HG03097 (cell line): ENCODE results near the gene BCAS3.
"Not testable (repeated sequence)": the region's sequence is repeated elsewhere in the genome, so short reads cannot be mapped to it uniquely, and the experiment has no call there.

Source experiments
- ATAC-seq: cut with Tn5 transposase; IDR thresholded peaks from one replicate; pipeline ENCODE4 v1.9.1; 2021; ENCODE audit not compliant: unreplicated experiment, low FRiP score

BCAS3 gene

GRCh38 chr17:60677308-60678117 is at the start of gene BCAS3:
BCAS3 (plus strand) TSS chr17:60677851.
- peak; percentile 97 for ATAC-seq

GRCh38 chr17:60628252-60628889 is 49.3 kb upstream of the BCAS3 start:
- no peak for ATAC-seq

DNA sequence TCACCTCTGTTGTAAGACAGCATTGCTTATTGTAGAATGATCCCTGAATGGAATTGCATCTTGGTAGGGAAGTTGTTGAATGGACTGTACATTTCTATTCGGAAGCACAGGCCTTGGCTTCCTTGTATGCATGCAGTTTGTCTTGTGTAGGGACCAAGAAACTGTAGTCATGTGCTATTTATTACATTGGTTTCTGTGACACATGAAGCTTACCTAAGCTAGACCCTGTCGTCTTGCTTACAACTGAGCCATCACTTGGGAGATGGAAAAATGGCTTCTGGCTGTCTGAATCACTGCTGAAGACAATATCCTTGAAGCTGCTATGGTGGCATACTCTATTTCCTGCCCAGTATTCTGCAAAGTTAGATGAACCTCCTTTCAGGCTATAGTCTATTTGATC is 48.5 kb upstream of the BCAS3 start:
- ATAC-seq = no peak

- ATAC-seq = no peak
These were observed 47.3 kb upstream of the BCAS3 start for GRCh38 chr17:60630352-60630751.

GRCh38 chr17:60631119-60631518 is 46.5 kb upstream of the BCAS3 start:
- ATAC-seq = no peak

DNA sequence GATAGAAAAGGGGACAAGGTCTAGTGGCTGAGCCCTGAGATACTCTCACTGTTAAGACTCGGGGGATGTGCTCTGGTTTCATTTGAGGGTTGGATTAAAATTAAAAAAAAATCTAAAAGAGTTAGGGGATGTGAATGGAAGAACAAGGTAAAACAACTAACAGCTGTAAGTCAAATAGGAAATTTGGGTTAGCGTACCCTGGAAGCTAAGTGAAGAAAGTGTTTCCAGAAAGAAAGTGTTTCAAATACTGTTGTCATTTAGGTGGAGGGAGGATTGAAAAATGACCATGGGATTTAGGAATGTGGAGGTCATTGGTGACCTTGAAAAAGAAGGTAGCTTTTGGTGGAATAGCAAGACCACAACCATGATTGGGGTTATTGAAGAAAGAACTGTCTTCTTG is 40.0 kb upstream of the BCAS3 start:
- ATAC-seq = no peak

DNA sequence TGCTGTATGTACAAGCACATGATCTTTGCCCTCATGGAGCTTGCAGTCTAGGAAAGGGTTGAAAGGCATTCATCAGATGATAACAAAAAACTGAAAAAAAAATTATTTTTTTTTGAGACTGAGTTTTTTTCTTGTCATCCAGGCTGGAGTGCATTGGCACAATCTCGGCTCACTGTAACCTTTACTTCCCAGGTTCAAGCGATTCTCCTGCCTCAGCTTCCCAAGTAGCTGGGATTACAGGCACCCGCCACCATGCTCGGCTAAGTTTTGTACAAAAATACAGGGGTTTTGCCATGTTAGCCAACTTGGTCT is 38.7 kb upstream of the BCAS3 start:
- ATAC-seq = no peak

GRCh38 chr17:60640503-60640902 is 37.1 kb upstream of the BCAS3 start:
- no peak for ATAC-seq

DNA sequence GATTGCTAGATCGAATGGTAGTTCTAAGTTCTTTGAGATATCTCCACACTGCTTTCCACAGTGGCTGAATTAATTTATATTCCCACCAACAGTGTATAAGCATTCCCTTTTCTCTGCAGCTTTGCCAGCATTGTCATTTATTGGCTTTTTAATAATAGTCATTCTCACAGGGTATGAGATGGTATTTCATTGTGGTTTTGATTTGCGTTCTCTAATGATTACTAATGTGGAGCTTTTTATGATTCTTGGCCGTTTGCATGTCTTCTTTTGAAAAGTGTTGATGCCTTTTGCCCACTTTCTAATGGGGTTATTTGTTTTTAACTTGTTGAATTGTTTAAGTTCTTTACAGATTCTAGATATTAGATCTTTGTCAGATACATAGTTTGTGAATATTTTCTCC is 36.5 kb upstream of the BCAS3 start:
- ATAC-seq = no peak

- ATAC-seq = no peak
These were observed 35.8 kb upstream of the BCAS3 start for GRCh38 chr17:60641810-60642220.

- no peak for ATAC-seq
These were observed 31.6 kb upstream of the BCAS3 start for GRCh38 chr17:60645918-60646523.

DNA sequence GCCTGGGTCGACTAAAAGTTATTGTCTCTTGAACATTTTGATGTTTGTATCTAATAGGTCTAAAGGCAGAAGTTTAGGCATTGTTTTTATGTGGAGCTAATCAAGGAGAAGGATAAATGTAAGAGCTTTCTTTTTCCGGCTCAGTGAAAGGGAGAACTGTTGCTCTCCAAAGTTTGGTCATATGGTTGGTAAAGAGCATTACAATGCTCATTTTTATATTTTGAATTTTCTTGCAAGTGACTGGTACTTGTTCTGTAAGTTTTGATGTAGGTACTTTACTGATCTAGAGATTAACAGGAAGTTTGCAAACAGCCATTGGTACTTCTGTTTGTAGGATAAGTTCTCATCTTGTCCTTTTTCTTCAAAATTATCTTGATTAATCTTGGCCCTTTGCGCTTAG is 30.9 kb upstream of the BCAS3 start:
- no peak for ATAC-seq

DNA sequence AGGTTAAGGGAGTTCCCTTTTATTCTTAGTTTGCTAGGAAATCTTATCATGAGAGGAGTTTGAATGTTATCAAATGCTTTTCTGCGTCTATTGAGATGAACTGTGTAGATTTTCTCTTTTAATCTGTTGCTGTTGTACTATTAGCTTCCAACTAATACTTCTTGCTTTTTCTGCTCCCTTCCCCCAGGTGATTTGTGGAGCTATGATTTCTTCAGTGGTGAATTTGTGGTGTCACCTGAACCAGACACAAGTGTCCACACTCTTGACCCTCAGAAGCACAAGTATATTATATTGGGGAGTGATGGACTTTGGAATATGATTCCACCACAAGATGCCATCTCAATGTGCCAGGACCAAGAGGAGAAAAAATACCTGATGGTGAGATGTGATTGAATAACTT is 29.9 kb upstream of the BCAS3 start:
- no peak for ATAC-seq

GRCh38 chr17:60652454-60653247 is 25.0 kb upstream of the BCAS3 start:
- peak; percentile 87 for ATAC-seq

DNA sequence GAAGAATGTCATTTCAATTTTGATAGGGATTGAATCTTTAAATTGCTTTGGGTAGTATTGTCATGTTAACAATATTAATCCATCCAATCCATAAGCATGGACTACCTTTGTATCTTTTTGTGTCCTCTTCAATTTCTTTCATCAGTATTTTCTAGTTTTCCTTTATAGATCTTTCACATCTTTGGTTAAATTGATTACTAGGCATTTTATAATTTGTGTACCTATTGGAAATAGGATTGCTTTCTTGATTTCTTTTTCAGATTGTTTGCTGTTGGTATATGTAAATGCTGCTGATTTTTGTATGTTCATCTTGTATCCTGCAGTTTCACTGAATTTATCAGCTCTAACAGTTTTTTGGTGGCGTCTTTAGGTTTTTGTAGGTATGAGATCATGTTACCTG is 24.1 kb upstream of the BCAS3 start:
- ATAC-seq = no peak

DNA sequence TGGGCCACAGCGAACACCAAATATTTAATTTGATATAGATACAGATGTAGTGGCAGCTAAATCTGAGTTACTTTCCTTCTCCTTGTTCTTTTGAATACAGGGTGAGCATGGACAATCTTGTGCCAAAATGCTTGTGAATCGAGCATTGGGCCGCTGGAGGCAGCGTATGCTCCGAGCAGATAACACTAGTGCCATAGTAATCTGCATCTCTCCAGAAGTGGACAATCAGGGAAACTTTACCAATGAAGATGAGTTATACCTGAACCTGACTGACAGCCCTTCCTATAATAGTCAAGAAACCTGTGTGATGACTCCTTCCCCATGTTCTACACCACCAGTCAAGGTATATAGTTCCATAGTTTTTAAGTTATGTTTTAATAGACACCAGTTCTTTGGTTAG is 21.2 kb upstream of the BCAS3 start:
- no peak for ATAC-seq

DNA sequence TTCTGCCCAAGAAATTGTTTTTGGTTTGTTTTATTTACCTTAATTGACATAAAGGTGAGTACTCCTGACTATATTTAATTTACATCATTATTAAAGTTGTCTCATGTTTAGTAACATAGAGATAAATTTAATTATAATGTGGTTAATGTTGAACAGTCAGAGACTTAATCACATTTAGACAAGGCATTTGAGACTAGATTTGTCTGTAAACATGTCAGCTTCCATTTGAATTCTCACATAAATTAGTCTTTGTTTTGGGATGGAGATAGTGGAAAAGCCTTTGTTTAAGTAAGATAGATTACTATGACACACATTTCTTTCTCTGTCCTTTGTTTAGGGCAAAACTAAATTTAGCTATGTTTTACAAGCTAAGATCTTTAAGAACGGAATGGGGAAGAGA is 18.5 kb upstream of the BCAS3 start:
- ATAC-seq = no peak

GRCh38 chr17:60661489-60661888 is 16.2 kb upstream of the BCAS3 start:
- ATAC-seq = no peak

DNA sequence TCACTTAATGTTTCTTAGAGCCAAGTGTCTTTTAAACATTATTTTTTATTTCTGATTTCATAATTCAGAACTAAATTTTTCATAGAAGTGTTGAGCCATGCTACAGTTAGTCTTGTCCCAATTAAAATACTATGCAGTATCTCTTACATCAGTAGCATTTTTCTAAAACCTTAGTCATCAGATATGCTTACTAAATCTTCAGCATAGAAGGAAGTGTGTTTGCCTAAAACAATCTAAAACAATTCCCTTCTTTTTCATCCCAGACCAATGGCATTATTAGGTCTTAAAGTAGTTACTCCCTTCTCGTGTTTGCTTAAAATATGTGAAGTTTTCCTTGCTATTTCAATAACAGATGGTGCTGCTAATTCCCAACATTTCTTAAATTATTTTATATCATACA is 13.6 kb upstream of the BCAS3 start:
- no peak for ATAC-seq

GRCh38 chr17:60665602-60666001 is 12.0 kb upstream of the BCAS3 start:
- no peak for ATAC-seq

DNA sequence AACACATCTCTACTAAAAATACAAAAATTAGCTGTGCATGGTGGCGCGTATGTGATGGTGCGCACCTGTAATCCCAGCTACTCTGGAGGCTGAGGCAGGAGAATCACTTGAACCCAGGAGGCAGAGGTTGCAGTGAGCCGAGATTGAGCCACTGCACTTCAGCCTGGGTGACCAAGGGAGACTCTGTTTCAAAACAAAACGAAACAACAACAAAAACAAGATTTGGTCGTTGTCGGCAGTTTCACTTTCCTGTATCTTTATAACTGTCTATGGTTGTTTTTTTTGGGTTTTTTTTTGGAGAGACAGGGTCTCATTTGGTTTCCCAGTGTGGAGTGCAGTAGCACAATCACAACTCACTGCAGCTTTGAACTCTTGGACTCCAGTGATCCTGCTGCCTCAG is 8.9 kb upstream of the BCAS3 start:
- not testable (repeated sequence) for ATAC-seq
